HG02798 (cell line): ENCODE data around the gene NPY2R.

Experiments
- ATAC-seq: cut with Tn5 transposase; IDR thresholded peaks from one replicate; pipeline ENCODE4 v1.9.1; 2021; ENCODE audit warnings: mild to moderate bottlenecking; ENCODE audit not compliant: unreplicated experiment, poor library complexity

Gene NPY2R

DNA sequence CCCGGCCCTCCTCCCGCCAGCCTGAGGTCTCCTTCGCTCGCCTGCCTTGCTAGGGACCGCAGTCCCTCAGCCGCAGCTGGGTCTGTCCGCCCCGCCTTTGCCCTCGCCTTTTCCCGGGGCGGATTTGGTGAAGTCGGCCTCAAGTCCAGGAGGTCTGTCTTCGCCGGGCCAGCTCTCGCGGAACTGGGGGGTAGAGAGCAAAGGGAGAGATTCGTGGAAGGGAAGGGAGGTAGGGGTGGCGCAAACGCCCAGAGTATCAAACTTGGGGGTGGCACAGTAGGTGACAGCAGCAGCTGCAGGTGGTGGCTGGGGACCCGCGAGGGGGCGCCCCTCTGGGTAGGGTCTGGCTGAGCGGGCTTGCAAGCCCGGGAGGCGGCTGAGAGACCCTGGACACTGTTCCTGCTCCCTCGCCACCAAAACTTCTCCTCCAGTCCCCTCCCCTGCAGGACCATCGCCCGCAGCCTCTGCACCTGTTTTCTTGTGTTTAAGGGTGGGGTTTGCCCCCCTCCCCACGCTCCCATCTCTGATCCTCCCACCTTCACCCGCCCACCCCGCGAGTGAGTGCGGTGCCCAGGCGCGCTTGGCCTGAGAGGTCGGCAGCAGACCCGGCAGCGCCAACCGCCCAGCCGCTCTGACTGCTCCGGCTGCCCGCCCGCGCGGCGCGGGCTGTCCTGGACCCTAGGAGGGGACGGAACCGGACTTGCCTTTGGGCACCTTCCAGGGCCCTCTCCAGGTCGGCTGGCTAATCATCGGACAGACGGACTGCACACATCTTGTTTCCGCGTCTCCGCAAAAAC is at the start of gene NPY2R:
TSS of gene NPY2R (plus strand) at position 379 of the 797 bp plus-strand sequence. CDS start 5,304 bp downstream, outside the sequence.
- ATAC-seq: no peak

GRCh38 chr4:155161357-155161756 is 47.1 kb upstream of the NPY2R start:
- no peak for ATAC-seq

DNA sequence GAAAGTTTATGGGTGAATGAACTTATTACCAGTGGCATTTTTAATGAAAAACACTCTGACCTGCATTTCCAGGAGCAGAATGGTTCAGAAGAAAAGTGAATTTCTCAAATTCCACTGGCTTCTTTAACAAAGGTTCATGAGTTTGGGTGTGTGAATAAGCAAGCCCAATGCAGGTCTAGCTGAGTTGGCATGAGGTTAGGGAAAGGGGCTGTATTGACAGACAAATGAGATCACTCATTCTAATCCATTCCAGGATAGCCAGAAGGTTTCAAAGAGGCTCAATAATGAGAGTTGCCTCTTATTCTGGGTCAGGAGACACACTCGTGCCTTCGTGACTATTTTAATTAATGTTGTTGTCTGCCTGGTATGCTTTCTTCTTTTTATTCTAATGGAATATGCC is 43.7 kb upstream of the NPY2R start:
- no peak for ATAC-seq

GRCh38 chr4:155170569-155170968 is 37.9 kb upstream of the NPY2R start:
- ATAC-seq: no peak

DNA sequence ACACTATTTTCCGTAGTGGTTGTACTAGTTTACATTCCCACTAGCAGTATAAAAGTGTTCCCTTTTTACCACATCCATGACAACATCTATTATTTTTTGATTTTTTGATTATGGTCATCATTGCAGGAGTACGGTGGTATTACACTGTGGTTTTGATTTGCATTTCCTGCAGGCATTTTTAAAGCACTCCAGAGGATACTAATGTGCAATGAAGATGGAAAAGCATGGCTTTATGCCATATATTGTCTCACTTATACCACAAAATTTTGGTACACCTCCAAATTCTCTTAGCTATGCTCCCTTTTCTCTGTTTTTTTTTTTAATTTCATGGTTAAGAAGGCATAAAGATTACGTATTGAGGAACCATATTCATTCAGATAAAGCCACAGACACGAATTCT is 35.1 kb upstream of the NPY2R start:
- ATAC-seq: no peak

DNA sequence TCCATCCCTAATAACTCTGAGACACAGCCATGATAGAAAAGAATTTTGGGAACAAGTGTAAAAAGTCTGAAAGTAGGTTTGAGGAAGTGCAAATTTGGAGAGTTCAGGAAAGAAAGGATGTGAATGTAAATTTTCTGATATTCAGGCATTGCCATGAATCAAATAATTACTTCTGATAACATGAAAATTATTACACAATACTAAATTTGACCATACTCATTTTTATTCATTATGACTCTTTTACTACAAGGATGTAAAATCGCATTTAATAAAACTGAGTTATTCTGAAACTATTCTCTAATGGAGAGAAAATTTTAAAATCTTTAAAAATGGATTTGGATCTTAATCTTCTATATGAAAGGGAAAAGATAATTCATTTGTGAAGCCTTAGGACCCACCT is 33.8 kb upstream of the NPY2R start:
- ATAC-seq: no peak

DNA sequence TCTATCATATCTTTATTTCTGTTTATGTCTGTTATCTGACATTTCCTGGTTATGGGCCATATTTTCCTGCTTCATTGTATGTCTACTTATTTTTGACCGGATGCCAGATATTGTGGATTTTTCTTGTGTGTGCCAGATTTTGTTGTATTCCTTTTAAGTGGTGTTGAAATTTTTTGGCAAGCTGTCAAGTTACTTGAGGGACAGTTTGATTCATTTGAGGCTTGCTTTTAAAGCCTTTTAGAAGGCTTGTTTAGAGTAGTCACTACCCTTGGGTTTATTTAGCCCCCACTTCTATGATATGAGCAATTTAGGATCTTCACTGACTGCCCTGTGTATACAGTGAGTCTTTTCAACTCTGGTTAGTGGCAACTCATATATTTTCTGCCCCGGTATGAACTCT is 29.2 kb upstream of the NPY2R start:
- no peak for ATAC-seq

- no peak for ATAC-seq
These were observed 21.5 kb upstream of the NPY2R start for GRCh38 chr4:155186972-155187371.

DNA sequence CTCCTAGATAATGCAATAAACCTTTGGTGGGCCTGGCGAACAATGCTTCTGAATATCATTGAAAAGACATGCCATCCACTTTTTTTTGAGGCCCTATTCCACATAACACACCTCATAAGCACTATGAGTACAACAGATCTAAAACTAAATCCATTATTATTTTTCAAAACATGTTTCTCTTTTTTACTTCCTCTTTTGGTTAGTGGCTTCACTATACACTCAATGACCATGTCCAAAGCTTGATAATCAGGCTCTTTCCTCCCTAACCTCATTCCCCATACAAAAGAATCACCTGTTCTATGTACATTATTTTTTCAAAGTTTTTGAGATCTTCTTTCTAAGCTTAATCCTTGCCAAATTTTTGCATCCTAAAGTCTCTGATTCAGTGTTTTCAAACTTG is 20.4 kb upstream of the NPY2R start:
- no peak for ATAC-seq

DNA sequence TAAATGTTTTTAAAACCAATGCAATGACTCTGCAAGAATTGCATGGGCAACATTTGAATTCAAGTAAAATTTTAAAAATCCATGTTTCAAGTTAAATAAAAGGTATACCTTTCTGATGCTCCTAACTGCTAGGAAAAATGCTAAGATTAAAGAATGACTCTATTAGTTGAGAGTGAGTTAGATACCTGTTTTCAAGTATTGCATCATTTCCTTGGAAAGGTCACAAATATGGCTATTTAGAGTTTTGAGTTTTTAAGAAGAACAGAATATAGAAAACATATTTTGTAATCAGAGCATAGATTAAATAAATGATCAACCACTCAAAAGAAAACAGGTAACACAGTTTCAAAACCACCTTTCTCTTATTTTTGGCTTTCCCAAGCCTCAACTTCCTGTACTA is 18.3 kb upstream of the NPY2R start:
- no peak for ATAC-seq

DNA sequence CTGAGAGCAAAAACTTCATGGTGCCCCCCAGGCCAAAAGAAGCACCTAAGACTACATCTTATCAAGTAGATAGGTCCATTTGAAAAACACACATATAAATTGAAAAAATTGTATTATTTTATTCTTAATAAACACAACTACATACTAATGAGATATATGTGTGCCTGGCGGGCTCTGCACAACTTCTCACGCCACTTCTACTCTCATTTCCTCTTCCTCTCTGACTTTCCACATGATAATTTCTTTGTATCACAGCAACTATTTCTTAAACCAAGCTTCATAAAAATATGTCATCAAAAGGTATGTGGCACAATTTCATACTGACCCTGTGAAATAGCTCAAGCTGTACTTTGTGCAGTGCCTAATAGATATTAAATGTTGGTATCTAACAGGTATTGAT is 10.7 kb upstream of the NPY2R start:
- ATAC-seq: no peak

DNA sequence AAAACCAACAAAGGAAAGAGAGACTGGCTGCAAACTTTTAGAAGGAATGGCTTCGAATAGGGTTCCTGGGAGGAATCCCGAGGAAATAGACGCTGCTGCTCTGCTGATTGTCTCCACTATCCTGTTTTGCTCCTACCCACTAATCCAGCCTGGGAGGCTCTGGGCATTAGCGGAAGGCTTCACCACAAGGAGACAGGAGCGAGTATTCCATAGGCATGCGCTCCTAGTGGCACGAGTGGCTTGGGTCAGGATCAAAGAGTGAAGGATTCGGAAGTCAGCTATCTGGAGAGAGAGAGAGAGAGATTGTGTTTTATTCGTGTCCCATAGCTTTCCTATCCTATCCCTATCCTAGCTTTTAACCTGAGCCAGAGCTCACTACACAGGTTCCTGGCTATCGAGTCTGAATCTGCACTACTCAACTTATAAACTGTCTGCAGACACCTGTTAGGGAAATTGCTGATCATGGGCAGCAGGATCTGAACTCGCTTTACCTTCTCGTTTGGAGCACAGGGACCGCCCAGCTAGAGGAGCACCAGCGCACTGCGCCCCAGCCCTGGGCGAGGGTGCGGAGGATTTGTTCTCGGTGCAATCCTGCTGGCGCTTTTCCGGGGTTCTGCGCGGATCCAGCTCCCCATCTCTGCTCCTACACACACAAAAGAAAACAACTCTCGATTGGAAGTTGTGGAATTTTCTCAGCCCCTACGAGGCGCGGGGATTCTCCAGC is 740 bp upstream of the NPY2R start:
- ATAC-seq: no peak

DNA sequence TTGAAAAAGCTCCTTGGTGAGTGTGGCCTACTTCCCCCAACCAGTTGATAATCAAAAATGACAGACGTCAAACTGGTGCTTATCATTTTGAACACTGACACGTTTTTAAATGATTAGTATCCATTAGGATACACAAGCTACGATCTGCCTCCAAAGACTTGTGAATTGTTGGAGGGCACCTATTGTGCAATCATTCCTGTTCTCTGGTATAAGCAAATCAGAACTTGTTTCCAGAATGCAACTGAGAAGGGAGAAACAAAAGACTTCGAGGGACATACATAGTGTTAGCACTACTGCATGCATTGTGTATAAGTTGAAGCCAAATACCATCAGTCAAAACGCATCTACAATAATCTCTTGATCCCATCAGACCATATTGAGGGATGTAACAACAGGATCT is 11.6 kb downstream of the NPY2R start:
- ATAC-seq: no peak

DNA sequence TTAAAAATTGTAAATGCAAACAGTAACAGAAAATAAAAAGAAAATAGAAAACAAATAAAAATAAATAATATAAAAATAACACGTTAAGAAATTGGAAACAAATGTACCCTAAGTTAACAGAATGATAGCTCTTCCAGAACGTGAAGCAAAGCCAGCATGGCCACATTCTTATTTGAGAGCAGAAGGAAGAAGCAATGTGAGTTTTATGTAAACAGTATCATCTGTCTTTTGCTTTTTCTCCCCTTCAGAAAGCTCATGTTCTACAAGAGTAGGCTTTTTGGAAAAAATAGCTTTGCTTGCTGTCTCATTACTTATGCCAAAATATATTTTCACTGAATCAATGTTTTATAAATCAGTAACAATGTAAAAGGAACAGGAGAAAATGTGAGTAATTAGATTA is 18.7 kb downstream of the NPY2R start:
- no peak for ATAC-seq

GRCh38 chr4:155228713-155229112 is 20.3 kb downstream of the NPY2R start:
- no peak for ATAC-seq

- no peak for ATAC-seq
These were observed 24.0 kb downstream of the NPY2R start for GRCh38 chr4:155232432-155232831.

GRCh38 chr4:155234206-155234605 is 25.8 kb downstream of the NPY2R start:
- ATAC-seq: no peak

GRCh38 chr4:155237567-155237966 is 29.1 kb downstream of the NPY2R start:
- ATAC-seq: no peak

GRCh38 chr4:155241225-155241624 is 32.8 kb downstream of the NPY2R start:
- ATAC-seq: no peak

- no peak for ATAC-seq
These were observed 33.2 kb downstream of the NPY2R start for GRCh38 chr4:155241664-155242063.

- ATAC-seq: no peak
These were observed 36.7 kb downstream of the NPY2R start for GRCh38 chr4:155245105-155245504.
